ENCODE data around the gene DGKB. TPM values are rescaled to one million over a fixed set of nuclear protein-coding genes. Genes with fewer than 3 reads are reported as not detected.

Gene DGKB
- total and polyA plus RNA-seq, 7 experiments from 2014 or later = not detected

- Mint-ChIP-seq H3K36me3 (no peaks in the 10 kb centered on the region), H3K4me1 (no peaks in the 10 kb centered on the region), H3K4me3 (no peak overlapping the region), H3K9me3 (peaks cover 0 to 28% (median 4%) of the 10 kb centered on the region in 11 donors), H3K27ac (no peak overlapping the region), H3K27me3 (no peaks in the 10 kb centered on the region)
- H3K9me3 ChIP-seq (ENCODE audit: control insufficient read depth in 2 of 3, low read length in 3 of 3) = peaks cover 0 to 4% (median 0%) of the 10 kb centered on the region in 3 experiments
- no peak overlapping the region for H3K27ac ChIP-seq (ENCODE audit: low read depth, low read length)
- no peaks in the 10 kb centered on the region for H3K4me1 ChIP-seq (ENCODE audit: control insufficient read depth in 2 of 2, insufficient read depth in 2 of 2, low read length in 2 of 2)
- no peak overlapping the region for H3K4me3 ChIP-seq (ENCODE audit: low read length)
- no peaks in the 10 kb centered on the region for H3K36me3 ChIP-seq (ENCODE audit: control insufficient read depth in 2 of 3, insufficient read depth in 3 of 3, low read length in 3 of 3)
- ChIA-PET CTCF (no interaction called here), POLR2A (no interaction called here)
- DNase-seq = no peak
- no peak for ATAC-seq
- H3K27me3 ChIP-seq (ENCODE audit: control insufficient read depth in 2 of 2, insufficient read depth in 2 of 2, low read length in 2 of 2) = no peaks in the 10 kb centered on the region
- intact Hi-C loops (cut with micrococcal nuclease) = no loop called here
Measured at GRCh38 chr7:14510268-14510667, 392.3 kb downstream of the DGKB start.

GRCh38 chr7:14507617-14508016, 394.9 kb downstream of the DGKB start:
- Mint-ChIP-seq H3K4me3 (no peak overlapping the region), H3K9me3 (peaks cover 0 to 32% (median 6%) of the 10 kb centered on the region in 11 donors), H3K27ac (no peak overlapping the region), H3K36me3 (no peaks in the 10 kb centered on the region), H3K27me3 (no peaks in the 10 kb centered on the region), H3K4me1 (no peaks in the 10 kb centered on the region)
- ATAC-seq (no peak), DNase-seq (no peak)
- Histone ChIP-seq H3K27me3 (ENCODE audit: control insufficient read depth in 2 of 2, insufficient read depth in 2 of 2, low read length in 2 of 2) (no peaks in the 10 kb centered on the region), H3K9me3 (ENCODE audit: control insufficient read depth in 2 of 3, low read length in 3 of 3) (peaks cover 0 to 6% (median 0%) of the 10 kb centered on the region in 3 experiments), H3K4me1 (ENCODE audit: control insufficient read depth in 2 of 2, insufficient read depth in 2 of 2, low read length in 2 of 2) (no peaks in the 10 kb centered on the region), H3K27ac (ENCODE audit: low read depth, low read length) (no peak overlapping the region), H3K4me3 (ENCODE audit: low read length) (no peak overlapping the region), H3K36me3 (ENCODE audit: control insufficient read depth in 2 of 3, insufficient read depth in 3 of 3, low read length in 3 of 3) (no peaks in the 10 kb centered on the region)
- ChIA-PET CTCF (no interaction called here), POLR2A (no interaction called here)
- intact Hi-C loops (cut with micrococcal nuclease) = no loop called here

- ATAC-seq (no peak), DNase-seq (no peak)
- no peaks in the 10 kb centered on the region for H3K27me3 ChIP-seq (ENCODE audit: control insufficient read depth in 2 of 2, insufficient read depth in 2 of 2, low read length in 2 of 2)
- Mint-ChIP-seq H3K4me1 (no peaks in the 10 kb centered on the region), H3K27ac (no peak overlapping the region), H3K27me3 (no peaks in the 10 kb centered on the region), H3K36me3 (no peaks in the 10 kb centered on the region), H3K4me3 (no peak overlapping the region), H3K9me3 (peaks cover 0 to 29% (median 8%) of the 10 kb centered on the region in 11 donors)
- H3K27ac ChIP-seq (ENCODE audit: low read depth, low read length) = no peak overlapping the region
- intact Hi-C loops (cut with micrococcal nuclease) = no loop called here
- no peaks in the 10 kb centered on the region for H3K4me1 ChIP-seq (ENCODE audit: control insufficient read depth in 2 of 2, insufficient read depth in 2 of 2, low read length in 2 of 2)
- CTCF ChIA-PET = no interaction called here
- H3K4me3 ChIP-seq (ENCODE audit: low read length) = no peak overlapping the region
- POLR2A ChIA-PET = no interaction called here
- H3K36me3 ChIP-seq (ENCODE audit: control insufficient read depth in 2 of 3, insufficient read depth in 3 of 3, low read length in 3 of 3) = no peaks in the 10 kb centered on the region
- peaks cover 0 to 6% (median 0%) of the 10 kb centered on the region in 3 experiments for H3K9me3 ChIP-seq (ENCODE audit: control insufficient read depth in 2 of 3, low read length in 3 of 3)
Measured at GRCh38 chr7:14505906-14506305, 396.6 kb downstream of the DGKB start.

- Histone ChIP-seq H3K9me3 (ENCODE audit: control insufficient read depth in 2 of 3, low read length in 3 of 3) (peaks cover 0 to 6% (median 0%) of the 10 kb centered on the region in 3 experiments), H3K27me3 (ENCODE audit: control insufficient read depth in 2 of 2, insufficient read depth in 2 of 2, low read length in 2 of 2) (no peaks in the 10 kb centered on the region), H3K4me3 (ENCODE audit: low read length) (no peak overlapping the region), H3K4me1 (ENCODE audit: control insufficient read depth in 2 of 2, insufficient read depth in 2 of 2, low read length in 2 of 2) (no peaks in the 10 kb centered on the region), H3K27ac (ENCODE audit: low read depth, low read length) (no peak overlapping the region), H3K36me3 (ENCODE audit: control insufficient read depth in 2 of 3, insufficient read depth in 3 of 3, low read length in 3 of 3) (no peaks in the 10 kb centered on the region)
- H3K4me3 Mint-ChIP-seq = no peak overlapping the region
- no peak overlapping the region for H3K27ac Mint-ChIP-seq
- POLR2A ChIA-PET = no interaction called here
- ATAC-seq = no peak
- H3K27me3 Mint-ChIP-seq = no peaks in the 10 kb centered on the region
- no peak for DNase-seq
- intact Hi-C loops (cut with micrococcal nuclease) = no loop called here
- H3K4me1 Mint-ChIP-seq = no peaks in the 10 kb centered on the region
- H3K9me3 Mint-ChIP-seq = peaks cover 0 to 22% (median 4%) of the 10 kb centered on the region in 11 donors
- CTCF ChIA-PET = no interaction called here
- no peaks in the 10 kb centered on the region for H3K36me3 Mint-ChIP-seq
Measured at GRCh38 chr7:14504134-14504533, 398.4 kb downstream of the DGKB start.

- Mint-ChIP-seq H3K36me3 (no peaks in the 10 kb centered on the region), H3K4me1 (no peaks in the 10 kb centered on the region), H3K27ac (no peak overlapping the region), H3K4me3 (no peak overlapping the region), H3K27me3 (no peaks in the 10 kb centered on the region), H3K9me3 (peaks cover 0 to 25% (median 4%) of the 10 kb centered on the region in 11 donors)
- no peak for ATAC-seq
- H3K27ac ChIP-seq (ENCODE audit: low read depth, low read length) = no peak overlapping the region
- POLR2A ChIA-PET = no interaction called here
- intact Hi-C loops (cut with micrococcal nuclease) = no loop called here
- no peaks in the 10 kb centered on the region for H3K36me3 ChIP-seq (ENCODE audit: control insufficient read depth in 2 of 3, insufficient read depth in 3 of 3, low read length in 3 of 3)
- no peaks in the 10 kb centered on the region for H3K27me3 ChIP-seq (ENCODE audit: control insufficient read depth in 2 of 2, insufficient read depth in 2 of 2, low read length in 2 of 2)
- no peak overlapping the region for H3K4me3 ChIP-seq (ENCODE audit: low read length)
- peaks cover 0 to 6% (median 0%) of the 10 kb centered on the region in 3 experiments for H3K9me3 ChIP-seq (ENCODE audit: control insufficient read depth in 2 of 3, low read length in 3 of 3)
- CTCF ChIA-PET = no interaction called here
- no peaks in the 10 kb centered on the region for H3K4me1 ChIP-seq (ENCODE audit: control insufficient read depth in 2 of 2, insufficient read depth in 2 of 2, low read length in 2 of 2)
- DNase-seq = no peak
Measured at GRCh38 chr7:14503623-14504022, 398.9 kb downstream of the DGKB start.

- ChIA-PET POLR2A (no interaction called here), CTCF (no interaction called here)
- no peaks in the 10 kb centered on the region for H3K27me3 ChIP-seq (ENCODE audit: control insufficient read depth in 2 of 2, insufficient read depth in 2 of 2, low read length in 2 of 2)
- no peaks in the 10 kb centered on the region for H3K36me3 ChIP-seq (ENCODE audit: control insufficient read depth in 2 of 3, insufficient read depth in 3 of 3, low read length in 3 of 3)
- no peak overlapping the region for H3K27ac Mint-ChIP-seq
- peaks cover 0 to 20% (median 4%) of the 10 kb centered on the region in 11 donors for H3K9me3 Mint-ChIP-seq
- no peak overlapping the region for H3K27ac ChIP-seq (ENCODE audit: low read depth, low read length)
- DNase-seq (no peak), ATAC-seq (no peak)
- peaks cover 0 to 6% (median 0%) of the 10 kb centered on the region in 3 experiments for H3K9me3 ChIP-seq (ENCODE audit: control insufficient read depth in 2 of 3, low read length in 3 of 3)
- H3K36me3 Mint-ChIP-seq = no peaks in the 10 kb centered on the region
- H3K4me1 ChIP-seq (ENCODE audit: control insufficient read depth in 2 of 2, insufficient read depth in 2 of 2, low read length in 2 of 2) = no peaks in the 10 kb centered on the region
- no peaks in the 10 kb centered on the region for H3K4me1 Mint-ChIP-seq
- no peaks in the 10 kb centered on the region for H3K27me3 Mint-ChIP-seq
- H3K4me3 ChIP-seq (ENCODE audit: low read length) = no peak overlapping the region
- H3K4me3 Mint-ChIP-seq = no peak overlapping the region
- intact Hi-C loops (cut with micrococcal nuclease) = no loop called here
Measured at GRCh38 chr7:14501436-14501835, 401.1 kb downstream of the DGKB start.

GRCh38 chr7:14497390-14497789, 405.2 kb downstream of the DGKB start:
- ChIA-PET CTCF (no interaction called here), POLR2A (no interaction called here)
- Histone ChIP-seq H3K27ac (ENCODE audit: low read depth, low read length) (no peak overlapping the region), H3K9me3 (ENCODE audit: control insufficient read depth in 2 of 3, low read length in 3 of 3) (no peaks in the 10 kb centered on the region), H3K27me3 (ENCODE audit: control insufficient read depth in 2 of 2, insufficient read depth in 2 of 2, low read length in 2 of 2) (no peaks in the 10 kb centered on the region), H3K36me3 (ENCODE audit: control insufficient read depth in 2 of 3, insufficient read depth in 3 of 3, low read length in 3 of 3) (no peaks in the 10 kb centered on the region), H3K4me3 (ENCODE audit: low read length) (no peak overlapping the region), H3K4me1 (ENCODE audit: control insufficient read depth in 2 of 2, insufficient read depth in 2 of 2, low read length in 2 of 2) (no peaks in the 10 kb centered on the region)
- no peak for DNase-seq
- intact Hi-C loops (cut with micrococcal nuclease) = no loop called here
- H3K27me3 Mint-ChIP-seq = no peaks in the 10 kb centered on the region
- peaks cover 0 to 19% (median 2%) of the 10 kb centered on the region in 11 donors for H3K9me3 Mint-ChIP-seq
- no peak overlapping the region for H3K4me3 Mint-ChIP-seq
- no peaks in the 10 kb centered on the region for H3K4me1 Mint-ChIP-seq
- no peak overlapping the region for H3K27ac Mint-ChIP-seq
- no peak for ATAC-seq
- no peaks in the 10 kb centered on the region for H3K36me3 Mint-ChIP-seq

Data from naive thymus-derived CD4-positive, alpha-beta T cell (primary cell).